Measurements from ENCODE around the gene STAC3.

Gene STAC3

DNA sequence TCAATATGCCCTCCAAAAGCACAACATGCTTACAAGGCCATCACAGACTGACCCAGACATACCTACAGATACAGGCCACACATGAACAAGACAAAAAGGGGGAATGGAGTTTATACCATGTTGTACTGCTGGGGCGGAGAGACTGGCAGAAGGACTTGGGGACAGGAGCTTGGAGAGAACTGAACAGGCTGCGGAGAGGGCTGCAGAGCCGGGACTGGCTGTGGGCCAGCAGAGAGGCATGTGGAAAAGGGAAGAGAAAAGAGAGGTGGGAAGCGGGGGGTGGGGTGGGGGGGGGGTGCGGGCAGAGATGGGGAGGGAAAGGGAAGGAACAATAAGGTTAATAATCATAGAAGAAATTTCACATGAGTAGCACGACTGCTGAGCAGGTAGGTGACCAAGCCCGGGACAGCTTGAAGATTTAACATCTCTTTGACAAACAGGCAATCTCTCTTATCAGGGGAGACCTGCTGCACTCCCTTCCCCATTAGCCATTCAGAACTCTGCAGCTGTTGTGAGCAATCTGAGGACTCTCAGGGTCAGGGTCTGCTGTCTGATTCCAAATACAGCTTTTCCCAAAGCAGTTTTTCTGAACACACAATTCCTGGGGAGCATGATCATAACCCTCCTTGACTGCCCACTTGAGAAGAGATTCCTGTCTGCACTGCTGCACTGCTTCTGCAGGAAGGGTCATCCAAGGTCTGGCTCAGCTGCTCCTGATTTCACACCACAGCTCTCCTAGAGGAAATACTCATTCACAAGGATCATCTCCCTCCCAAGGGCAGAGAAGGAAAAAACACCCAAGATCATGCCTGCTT lies 21.6 kb upstream of the STAC3 start:
- Histone ChIP-seq H3K36me3 (ENCODE audit: control insufficient read depth in 2 of 2, insufficient read depth in 1 of 2, low read length in 2 of 2) (peaks cover 20 to 59% of the 10 kb centered on the region in 2 experiments), H3K9me3 (ENCODE audit: control insufficient read depth, insufficient read depth, low read depth, low read length) (no peaks in the 10 kb centered on the region), H3K27ac (ENCODE audit: extremely low read depth, low read depth, low read length) (no peak overlapping the region), H3K4me1 (ENCODE audit: control insufficient read depth, insufficient read depth, low read length) (no peaks in the 10 kb centered on the region), H3K4me3 (ENCODE audit: low read depth, low read length) (no peak overlapping the region)
- POLR2A ChIA-PET, result interaction anchor here (0.6 kb wide), 1 partner anchor 163 kb away, joined by 3 read pairs; no protein-coding TSS in a partner anchor
- TF ChIP-seq SCRT2 (tag by site-specific recombination; IDR thresholded peaks at IDR 0.05) (no peak), SALL2 (tag by site-specific recombination; IDR thresholded peaks at IDR 0.05; ENCODE audit: borderline replicate concordance) (no peak), ZNF704 (tag by site-specific recombination; IDR thresholded peaks at IDR 0.05) (no peak), ZNF2 (tag by site-specific recombination; IDR thresholded peaks at IDR 0.05) (no peak), ZNF211 (tag by site-specific recombination; IDR thresholded peaks at IDR 0.05; ENCODE audit: low read depth) (no peak), ZNF423 (tag by site-specific recombination; IDR thresholded peaks at IDR 0.05) (no peak), YY1 (tag by site-specific recombination; IDR thresholded peaks at IDR 0.05) (no peak), ZNF37A (tag by site-specific recombination; IDR thresholded peaks at IDR 0.05) (no peak), ZSCAN4 (tag by site-specific recombination; IDR thresholded peaks at IDR 0.05) (no peak), SP3 (tag by site-specific recombination; IDR thresholded peaks at IDR 0.05) (no peak), ZNF146 (tag by site-specific recombination; IDR thresholded peaks at IDR 0.05) (no peak), ZNF302 (tag by site-specific recombination; IDR thresholded peaks at IDR 0.05; ENCODE audit: low read depth) (no peak)
- TF ChIP-seq, protein P1, sequence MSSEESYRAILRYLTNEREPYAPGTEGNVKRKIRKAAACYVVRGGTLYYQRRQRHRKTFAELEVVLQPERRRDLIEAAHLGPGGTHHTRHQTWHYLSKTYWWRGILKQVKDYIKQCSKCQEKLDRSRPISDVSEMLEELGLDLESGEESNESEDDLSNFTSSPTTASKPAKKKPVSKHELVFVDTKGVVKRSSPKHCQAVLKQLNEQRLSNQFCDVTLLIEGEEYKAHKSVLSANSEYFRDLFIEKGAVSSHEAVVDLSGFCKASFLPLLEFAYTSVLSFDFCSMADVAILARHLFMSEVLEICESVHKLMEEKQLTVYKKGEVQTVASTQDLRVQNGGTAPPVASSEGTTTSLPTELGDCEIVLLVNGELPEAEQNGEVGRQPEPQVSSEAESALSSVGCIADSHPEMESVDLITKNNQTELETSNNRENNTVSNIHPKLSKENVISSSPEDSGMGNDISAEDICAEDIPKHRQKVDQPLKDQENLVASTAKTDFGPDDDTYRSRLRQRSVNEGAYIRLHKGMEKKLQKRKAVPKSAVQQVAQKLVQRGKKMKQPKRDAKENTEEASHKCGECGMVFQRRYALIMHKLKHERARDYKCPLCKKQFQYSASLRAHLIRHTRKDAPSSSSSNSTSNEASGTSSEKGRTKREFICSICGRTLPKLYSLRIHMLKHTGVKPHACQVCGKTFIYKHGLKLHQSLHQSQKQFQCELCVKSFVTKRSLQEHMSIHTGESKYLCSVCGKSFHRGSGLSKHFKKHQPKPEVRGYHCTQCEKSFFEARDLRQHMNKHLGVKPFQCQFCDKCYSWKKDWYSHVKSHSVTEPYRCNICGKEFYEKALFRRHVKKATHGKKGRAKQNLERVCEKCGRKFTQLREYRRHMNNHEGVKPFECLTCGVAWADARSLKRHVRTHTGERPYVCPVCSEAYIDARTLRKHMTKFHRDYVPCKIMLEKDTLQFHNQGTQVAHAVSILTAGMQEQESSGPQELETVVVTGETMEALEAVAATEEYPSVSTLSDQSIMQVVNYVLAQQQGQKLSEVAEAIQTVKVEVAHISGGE (tag by site-specific recombination; conservative IDR thresholded peaks at IDR 0.05; ENCODE audit: low read depth), result no peak
- TF ChIP-seq, protein P2, sequence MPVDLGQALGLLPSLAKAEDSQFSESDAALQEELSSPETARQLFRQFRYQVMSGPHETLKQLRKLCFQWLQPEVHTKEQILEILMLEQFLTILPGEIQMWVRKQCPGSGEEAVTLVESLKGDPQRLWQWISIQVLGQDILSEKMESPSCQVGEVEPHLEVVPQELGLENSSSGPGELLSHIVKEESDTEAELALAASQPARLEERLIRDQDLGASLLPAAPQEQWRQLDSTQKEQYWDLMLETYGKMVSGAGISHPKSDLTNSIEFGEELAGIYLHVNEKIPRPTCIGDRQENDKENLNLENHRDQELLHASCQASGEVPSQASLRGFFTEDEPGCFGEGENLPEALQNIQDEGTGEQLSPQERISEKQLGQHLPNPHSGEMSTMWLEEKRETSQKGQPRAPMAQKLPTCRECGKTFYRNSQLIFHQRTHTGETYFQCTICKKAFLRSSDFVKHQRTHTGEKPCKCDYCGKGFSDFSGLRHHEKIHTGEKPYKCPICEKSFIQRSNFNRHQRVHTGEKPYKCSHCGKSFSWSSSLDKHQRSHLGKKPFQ (tag by site-specific recombination; IDR thresholded peaks at IDR 0.05), result no peak
- CTCF ChIA-PET, result interaction anchor here (0.6 to 1.4 kb wide), 7 partner anchors 8 to 180 kb away, joined by 3 to 7 read pairs (median 4); no protein-coding TSS in a partner anchor

DNA sequence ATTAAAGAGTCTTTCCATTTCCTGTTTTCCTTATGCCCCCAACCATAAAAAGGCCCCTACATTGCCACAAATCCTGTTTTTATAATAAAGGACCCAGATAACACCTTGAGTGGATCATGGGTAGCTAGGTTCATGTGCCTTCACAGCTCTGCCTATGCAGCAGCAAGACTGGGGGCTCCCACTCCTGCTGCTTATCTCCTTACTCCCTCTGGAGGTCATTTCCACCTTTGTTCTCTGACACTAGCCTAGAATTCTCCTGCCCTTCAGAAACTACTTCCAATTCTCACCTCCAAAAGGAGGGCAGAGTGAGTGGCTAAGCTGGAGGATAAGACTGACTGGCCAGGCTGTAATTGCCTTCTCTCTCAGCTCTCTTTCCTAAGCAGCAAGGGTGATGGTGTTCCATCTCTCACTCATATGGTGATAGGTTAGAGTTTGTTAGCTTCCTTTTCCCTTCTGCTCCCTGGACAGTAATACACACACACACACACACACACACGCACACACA lies 20.0 kb upstream of the STAC3 start:
- POLR2A ChIA-PET, result interaction anchor here (0.6 kb wide), 2 partner anchors 187 to 618 kb away, joined by 3 read pairs; no protein-coding TSS in a partner anchor
- no peaks in the 10 kb centered on the region for H3K4me1 ChIP-seq (ENCODE audit: control insufficient read depth, insufficient read depth, low read length)
- H3K4me3 ChIP-seq (ENCODE audit: low read depth, low read length), result no peak overlapping the region
- no peaks in the 10 kb centered on the region for H3K9me3 ChIP-seq (ENCODE audit: control insufficient read depth, insufficient read depth, low read depth, low read length)
- H3K27ac ChIP-seq (ENCODE audit: extremely low read depth, low read depth, low read length), result no peak overlapping the region
- CTCF ChIA-PET, result interaction anchor here (0.5 to 2.2 kb wide), 8 partner anchors 9 to 323 kb away, joined by 3 to 17 read pairs (median 4); no protein-coding TSS in a partner anchor
- H3K36me3 ChIP-seq (ENCODE audit: control insufficient read depth in 2 of 2, insufficient read depth in 1 of 2, low read length in 2 of 2), result peaks cover 29 to 68% of the 10 kb centered on the region in 2 experiments
- TF ChIP-seq ZNF280D (tag by site-specific recombination; IDR thresholded peaks at IDR 0.05), result no peak
- no peak for TF ChIP-seq ZNF2 (tag by site-specific recombination; IDR thresholded peaks at IDR 0.05)
- TF ChIP-seq, protein P3, sequence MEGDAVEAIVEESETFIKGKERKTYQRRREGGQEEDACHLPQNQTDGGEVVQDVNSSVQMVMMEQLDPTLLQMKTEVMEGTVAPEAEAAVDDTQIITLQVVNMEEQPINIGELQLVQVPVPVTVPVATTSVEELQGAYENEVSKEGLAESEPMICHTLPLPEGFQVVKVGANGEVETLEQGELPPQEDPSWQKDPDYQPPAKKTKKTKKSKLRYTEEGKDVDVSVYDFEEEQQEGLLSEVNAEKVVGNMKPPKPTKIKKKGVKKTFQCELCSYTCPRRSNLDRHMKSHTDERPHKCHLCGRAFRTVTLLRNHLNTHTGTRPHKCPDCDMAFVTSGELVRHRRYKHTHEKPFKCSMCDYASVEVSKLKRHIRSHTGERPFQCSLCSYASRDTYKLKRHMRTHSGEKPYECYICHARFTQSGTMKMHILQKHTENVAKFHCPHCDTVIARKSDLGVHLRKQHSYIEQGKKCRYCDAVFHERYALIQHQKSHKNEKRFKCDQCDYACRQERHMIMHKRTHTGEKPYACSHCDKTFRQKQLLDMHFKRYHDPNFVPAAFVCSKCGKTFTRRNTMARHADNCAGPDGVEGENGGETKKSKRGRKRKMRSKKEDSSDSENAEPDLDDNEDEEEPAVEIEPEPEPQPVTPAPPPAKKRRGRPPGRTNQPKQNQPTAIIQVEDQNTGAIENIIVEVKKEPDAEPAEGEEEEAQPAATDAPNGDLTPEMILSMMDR (tag by site-specific recombination; IDR thresholded peaks at IDR 0.05), result peak; percentile 20; the same call in 1 of the 2 replicates
- no peak for TF ChIP-seq YY2 (tag by site-specific recombination; IDR thresholded peaks at IDR 0.05)
- TF ChIP-seq ZBTB7A (tag by site-specific recombination; IDR thresholded peaks at IDR 0.05; ENCODE audit: low read depth), result no peak
- no peak for TF ChIP-seq YY1 (tag by site-specific recombination; IDR thresholded peaks at IDR 0.05)

All from HEK293 (cell line).